ENCODE results near the gene FYN. TPM values are rescaled to one million over a fixed set of nuclear protein-coding genes. Genes with fewer than 3 reads are reported as not detected.
A peak's percentile ranks its signal among the peaks of the same experiment; 100 is the strongest.
"Not testable (repeated sequence)": the region's sequence is repeated elsewhere in the genome, so short reads cannot be mapped to it uniquely, and the experiment has no call there.

The FYN gene
- 100 to 1,000 TPM; 105 to 153 (median 140) TPM for polyA plus RNA-seq (ENCODE audit: insufficient read depth in 1 of 5, insufficient read length in 5 of 5, low replicate concordance in 1 of 5)
- long read RNA-seq, donor 1, transcript FYN-202 (14 exons, 3,628 nt): major isoform, 8 of 48 reads
- long read RNA-seq, donor 1, partial matches to known transcripts: 33 of 48 reads
- long read RNA-seq, donor 1, other reads (novel, unspliced or antisense): 0 of 48 reads
- long read RNA-seq, donor 2, partial matches to known transcripts: 6 of 9 reads
- long read RNA-seq, donor 2, other reads (novel, unspliced or antisense): 0 of 9 reads
- long read RNA-seq, donor 3, transcript FYN-202 (14 exons, 3,628 nt): major isoform, 5 of 13 reads
- long read RNA-seq, donor 3, partial matches to known transcripts: 5 of 13 reads
- long read RNA-seq, donor 3, other reads (novel, unspliced or antisense): 0 of 13 reads
- long read RNA-seq, donor 4, partial matches to known transcripts: 5 of 9 reads
- long read RNA-seq, donor 4, other reads (novel, unspliced or antisense): 0 of 9 reads
- long read RNA-seq, donor 5, transcript FYN-202 (14 exons, 3,628 nt): major isoform, 12 of 25 reads
- long read RNA-seq, donor 5, partial matches to known transcripts: 11 of 25 reads
- long read RNA-seq, donor 5, other reads (novel, unspliced or antisense): 0 of 25 reads
- long read RNA-seq, donor 6, transcript FYN-202 (14 exons, 3,628 nt): major isoform, 8 of 19 reads
- long read RNA-seq, donor 6, partial matches to known transcripts: 10 of 19 reads
- long read RNA-seq, donor 6, other reads (novel, unspliced or antisense): 0 of 19 reads
- long read RNA-seq, donor 7, transcript FYN-202 (14 exons, 3,628 nt): major isoform, 7 of 11 reads
- long read RNA-seq, donor 7, partial matches to known transcripts: 0 of 11 reads
- long read RNA-seq, donor 7, other reads (novel, unspliced or antisense): 0 of 11 reads
- long read RNA-seq, donor 8, partial matches to known transcripts: 0 of 5 reads
- long read RNA-seq, donor 8, other reads (novel, unspliced or antisense): 0 of 5 reads

DNA sequence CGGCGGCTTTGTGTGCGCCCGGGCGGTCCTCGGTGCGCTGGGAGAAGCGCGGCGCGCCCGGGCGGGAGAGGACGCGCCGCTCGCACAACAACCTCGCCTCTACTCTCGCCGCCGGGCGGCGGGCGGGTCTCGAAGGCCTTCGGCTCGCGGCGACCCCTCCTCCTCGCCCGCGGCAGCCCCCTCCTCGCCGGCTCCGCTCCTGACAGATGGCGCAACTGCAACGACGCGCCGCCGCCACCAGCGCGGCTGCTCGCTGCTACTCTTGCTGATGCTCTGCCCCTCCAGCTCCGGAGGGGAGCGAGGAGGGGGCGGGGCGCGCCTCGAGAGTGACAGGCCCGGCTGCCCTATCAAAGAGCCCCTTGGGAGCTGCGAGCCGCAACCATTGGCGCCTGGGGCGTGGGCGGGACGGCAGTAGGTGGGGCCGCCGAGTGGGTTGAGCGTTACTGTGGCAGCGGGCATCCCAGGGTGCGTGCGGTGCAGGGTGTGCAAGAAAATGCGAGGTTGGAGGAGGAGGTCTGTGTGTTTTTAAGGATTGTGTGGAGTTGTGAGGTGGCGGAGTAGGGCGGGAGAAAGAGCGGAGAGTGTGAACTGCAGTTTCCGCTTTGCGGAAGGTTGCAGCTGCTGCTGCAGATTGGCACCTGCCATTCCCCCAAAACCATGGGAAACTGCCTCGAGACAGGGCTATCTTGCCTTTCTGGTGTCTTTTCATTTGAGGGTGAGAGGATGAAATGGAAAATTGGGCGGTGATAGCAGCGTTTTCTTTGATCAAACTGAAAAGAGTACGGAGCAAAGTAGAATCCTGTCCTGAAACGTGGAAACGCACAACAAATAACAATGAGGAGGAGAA is at the start of gene FYN:
Gene FYN (minus strand): TSS at position 275 of the 847 bp plus-strand sequence. CDS start 153,401 bp downstream, outside the sequence.
- DNase-seq: peak; percentile 98

DNA sequence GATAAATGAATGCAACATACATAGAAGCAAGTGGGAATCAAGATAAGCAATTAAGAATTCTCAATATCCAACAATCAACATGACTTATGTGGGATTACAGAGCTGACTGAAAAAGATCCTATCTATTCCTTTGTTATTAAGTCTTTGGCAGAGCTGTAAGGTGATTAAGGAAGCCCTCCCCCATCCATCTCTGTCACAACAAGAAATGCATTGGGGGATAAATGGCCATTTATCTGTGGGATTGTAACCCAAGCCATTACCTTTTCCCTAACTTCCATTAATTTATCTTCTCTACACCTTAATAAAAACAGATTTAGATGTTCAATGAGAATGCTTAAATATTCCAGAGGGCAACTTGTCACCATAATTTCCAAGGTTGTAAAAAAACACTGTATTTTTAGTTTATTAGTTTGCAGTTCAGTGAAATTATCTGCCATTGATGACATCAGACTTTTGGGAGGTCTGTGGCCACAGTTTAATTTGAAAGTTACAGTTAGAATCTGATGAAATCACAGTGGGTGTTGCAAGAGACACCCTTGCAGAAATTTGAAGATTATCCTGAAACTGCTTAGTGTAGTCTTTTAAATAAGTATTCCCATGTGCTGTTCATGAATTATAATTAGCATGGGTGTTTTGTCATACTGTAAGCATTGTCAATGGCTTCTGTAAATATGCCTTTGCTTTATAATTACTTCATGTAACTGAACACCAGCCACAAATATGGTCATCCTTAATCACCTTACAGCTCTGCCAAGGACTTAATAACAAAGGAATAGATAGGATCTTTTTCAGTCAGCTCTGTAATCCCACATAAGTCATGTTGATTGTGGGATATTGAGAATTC is 49.4 kb upstream of the FYN start:
- DNase-seq: no peak

DNA sequence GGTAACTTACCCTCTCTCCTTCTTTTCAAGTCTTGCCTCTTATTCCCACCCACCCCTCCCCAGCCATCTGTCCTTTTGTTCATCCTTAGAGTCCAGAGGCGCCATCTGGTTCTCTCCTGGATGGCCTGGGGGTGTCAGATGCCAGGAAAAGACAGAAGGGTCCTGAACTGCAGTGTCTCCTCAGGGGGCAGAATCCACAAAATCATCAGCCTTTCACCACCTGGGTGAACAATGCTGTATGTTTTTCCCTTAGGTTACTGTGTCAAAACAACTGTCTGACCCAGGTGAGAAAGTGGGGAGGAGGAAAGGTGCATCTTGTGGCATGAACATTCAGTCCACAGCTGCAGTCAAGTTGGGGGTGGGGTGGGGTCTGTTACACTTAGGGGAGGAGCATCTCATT is 47.9 kb upstream of the FYN start:
- no peak for DNase-seq

DNA sequence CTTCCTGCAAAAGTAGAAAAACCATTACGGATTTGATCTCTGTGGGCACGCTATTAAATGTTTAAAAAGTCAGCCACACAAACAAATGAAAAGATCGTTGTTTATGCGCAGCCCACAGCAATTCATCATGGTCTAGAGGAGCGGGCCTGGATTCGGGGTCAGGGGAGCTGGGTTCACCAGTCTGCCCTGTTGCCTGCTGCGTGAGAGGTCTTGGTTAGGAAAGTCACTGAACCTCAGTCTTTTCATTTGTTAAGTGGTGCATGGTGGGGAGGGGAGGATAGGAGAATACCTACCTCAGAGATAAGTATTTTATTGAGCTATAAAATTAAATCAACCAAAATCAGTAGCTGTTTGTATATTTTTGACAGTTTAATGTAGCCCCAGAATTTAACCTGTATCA is 47.3 kb upstream of the FYN start:
- no peak for DNase-seq

DNA sequence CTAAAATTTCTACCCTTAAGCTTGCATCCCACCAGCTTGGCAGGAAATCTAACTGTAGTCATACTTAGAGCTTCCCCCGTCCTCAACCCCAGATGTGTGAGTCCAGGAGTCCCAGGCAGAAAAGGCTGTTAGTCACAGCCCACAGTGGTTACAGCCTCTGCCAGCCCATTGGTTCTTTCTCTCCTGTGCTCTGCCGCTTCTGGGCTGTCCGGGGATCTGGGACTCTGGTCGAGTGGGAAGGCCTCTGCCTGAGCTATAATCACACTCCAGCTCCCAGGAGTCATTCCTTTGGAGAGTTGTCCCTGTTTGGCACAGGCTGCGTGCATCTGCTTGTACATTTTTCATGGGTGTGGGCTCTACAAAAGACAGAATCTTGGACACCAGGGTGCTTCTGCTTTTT is 45.6 kb upstream of the FYN start:
- no peak for DNase-seq

DNA sequence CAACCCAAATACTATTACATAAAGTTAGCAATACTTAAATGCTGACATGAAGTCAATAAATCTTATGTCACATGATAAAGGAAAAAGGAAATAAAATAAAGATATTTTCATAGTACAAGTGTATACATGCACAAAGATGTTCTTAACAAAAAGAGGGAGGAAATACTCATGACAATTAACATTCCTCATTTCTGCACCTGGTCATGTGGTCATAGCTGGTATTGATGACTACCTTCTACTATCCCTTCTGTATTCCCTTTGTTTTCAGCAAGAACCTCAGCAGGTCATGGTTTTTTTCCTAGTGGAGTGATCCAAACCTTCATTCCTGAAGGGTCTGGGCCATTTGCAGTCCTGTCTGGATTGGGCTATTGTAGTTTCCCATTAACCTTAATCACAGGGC is 43.5 kb upstream of the FYN start:
- no peak for DNase-seq

DNA sequence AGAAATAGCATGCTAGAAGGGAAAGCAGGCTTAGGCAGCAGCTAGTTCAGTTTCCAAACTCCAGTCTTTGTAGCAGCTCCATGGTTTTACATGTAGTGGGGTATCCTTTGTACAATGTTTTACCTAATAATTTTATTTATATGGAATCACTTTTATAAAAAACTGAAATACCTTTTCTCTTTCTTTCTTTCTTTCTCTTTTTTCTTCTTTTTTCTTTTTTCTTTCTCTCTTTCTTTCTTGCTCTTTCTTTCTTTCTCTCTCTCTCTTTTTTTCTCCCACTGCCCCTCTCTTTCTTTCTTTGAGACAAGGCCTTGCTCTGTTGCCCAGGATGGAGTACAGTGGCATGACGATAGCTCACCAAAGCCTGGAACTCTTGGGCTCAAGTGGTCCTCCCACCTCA is 41.4 kb upstream of the FYN start:
- DNase-seq: no peak

DNA sequence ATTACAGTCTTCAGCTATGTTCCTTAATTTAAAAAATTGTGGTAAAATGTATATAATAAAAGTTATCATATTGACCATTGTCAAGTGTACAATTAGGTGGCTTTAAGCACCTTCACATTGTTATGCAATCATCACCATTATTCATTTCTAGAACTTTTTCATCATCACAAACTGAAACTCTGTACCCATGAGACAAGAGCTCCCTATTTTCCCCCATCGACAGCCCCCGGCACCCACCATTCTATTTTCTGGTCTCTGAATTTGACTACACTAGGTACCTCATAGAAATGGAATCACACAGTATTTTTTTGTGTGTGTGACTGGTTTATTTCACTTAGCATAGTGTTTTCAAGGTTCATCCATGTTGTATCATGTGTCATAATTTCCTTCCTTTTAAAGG is 39.7 kb upstream of the FYN start:
- DNase-seq: no peak

DNA sequence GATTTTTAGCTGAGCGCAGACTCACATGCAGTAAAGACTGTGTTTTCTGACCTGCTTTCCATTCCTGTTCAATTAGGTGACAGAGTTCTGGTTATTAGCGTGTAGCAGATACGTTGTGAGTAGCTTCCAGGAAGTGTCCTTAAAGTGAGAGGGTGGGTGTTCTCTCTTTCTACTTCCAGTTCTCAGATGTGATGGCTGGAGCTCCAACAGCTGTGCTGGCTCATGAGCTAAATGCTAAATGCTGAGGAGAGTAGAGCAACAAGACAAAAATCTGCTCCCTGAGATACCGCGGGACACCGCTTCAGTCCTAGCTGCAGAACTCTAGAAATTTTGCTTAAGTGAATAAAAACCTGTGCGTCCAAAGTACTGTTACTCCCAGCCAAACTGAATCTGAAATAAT is 38.2 kb upstream of the FYN start:
- DNase-seq: no peak

DNA sequence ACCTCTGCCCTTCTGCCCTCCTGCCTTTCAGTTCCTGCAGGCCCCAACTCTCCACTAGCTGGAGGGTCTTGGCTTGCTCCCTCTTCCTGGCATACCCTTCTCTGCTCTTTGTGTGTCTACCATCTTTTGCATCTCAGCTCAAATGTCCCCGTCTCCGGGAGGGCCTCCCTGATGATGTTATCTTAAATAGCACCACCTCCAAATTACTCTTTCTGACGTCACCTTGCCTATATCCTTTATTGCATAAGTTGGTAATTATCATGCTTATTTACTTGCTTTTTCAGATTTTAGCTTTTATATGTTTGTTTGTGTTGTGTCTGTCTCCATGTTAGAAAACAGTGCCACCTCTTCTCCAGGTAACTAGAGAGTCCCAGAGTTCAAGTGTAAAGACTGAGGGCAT is 36.0 kb upstream of the FYN start:
- DNase-seq: no peak

DNA sequence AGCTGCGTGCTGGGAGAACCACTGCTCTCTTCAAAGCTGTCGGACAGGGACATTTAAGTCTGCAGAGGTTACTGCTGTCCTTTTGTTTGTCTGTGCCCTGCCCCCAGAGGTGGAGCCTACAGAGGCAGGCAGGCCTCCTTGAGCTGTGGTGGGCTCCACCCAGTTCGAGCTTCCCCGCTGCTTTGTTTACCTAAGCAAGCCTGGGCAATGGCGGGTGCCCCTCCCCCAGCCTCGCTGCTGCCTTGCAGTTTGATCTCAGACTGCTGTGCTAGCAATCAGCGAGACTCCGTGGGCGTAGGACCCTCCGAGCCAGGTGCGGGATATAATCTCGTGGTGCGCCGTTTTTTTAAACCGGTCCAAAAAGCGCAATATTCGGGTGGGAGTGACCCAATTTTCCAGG is 35.1 kb upstream of the FYN start:
- not testable (repeated sequence) for DNase-seq

DNA sequence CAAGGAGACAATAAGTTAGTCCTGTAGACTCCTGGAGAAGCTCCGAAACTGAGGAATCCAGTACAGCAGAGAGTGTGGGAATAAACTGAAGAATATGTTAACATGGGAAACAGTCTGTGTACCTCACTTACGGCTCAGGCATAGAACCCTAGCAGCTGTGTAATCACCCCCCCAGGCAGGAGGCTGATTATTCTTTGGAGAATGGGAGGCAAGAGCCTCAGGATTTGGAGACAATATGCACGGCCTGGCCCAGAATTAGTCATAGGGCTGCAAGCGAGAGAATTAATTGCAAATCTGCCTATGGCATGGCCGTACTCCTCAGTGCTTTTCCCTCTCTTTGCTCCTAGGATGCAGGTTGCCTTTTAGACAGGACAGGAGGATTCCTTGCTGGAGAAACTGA is 27.5 kb upstream of the FYN start:
- no peak for DNase-seq

DNA sequence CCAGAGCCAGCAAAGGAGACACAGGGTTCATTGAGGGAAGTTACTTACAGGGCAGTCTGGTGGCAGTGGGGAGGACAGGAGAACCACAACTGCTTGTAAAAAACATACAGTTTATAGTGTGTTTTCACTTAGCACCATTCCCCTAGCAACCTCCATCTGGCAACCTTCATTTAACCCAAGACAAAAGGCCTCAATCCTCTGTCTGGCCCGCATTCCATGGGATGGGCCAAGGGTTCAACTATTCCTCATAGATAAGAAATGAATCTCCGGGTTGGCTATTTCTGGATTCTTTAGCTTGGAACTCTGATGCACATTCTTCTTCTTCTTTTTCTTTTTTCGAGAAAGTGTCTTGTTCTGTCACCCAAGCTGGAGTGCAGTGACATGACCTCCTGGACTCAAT is 26.3 kb upstream of the FYN start:
- no peak for DNase-seq

DNA sequence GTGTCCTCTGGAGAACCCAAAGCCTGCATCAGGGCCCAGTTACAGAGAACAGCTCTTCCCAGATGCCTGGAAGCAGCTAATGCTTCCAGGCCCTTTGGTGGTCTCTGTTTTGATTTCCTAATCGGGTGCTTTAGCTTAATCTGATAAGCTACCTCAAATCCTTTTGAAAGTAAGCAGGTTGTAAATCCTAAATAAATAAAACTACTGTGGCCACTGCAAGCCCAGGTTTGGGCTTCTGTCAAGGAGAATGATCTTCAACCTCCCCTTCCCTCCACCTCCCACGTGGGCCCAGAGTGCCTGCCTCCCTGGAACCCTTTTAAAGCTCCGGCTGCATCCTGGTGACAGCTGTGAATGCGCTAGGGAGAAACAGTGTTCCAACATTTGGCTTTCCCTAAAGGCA is 25.2 kb upstream of the FYN start:
- no peak for DNase-seq

DNA sequence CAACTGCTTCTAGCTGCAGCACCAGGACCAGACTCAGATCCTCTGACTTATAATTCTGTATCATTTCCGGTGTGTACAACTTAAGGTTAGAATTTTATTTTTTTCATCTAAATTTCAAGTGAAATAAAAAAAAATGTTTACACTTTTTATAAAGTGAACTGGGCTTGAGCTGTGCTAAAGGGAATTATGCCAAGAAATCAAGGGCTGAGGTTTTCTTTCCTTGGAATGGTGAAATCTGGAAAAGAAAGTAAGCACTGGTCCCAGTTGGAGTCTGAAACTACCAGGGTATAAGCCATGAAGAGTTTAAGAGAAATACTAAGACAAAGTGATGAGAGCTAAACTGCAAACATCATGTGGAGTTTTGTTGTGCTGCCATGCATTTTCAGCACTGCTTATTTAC is 21.7 kb upstream of the FYN start:
- DNase-seq: no peak

DNA sequence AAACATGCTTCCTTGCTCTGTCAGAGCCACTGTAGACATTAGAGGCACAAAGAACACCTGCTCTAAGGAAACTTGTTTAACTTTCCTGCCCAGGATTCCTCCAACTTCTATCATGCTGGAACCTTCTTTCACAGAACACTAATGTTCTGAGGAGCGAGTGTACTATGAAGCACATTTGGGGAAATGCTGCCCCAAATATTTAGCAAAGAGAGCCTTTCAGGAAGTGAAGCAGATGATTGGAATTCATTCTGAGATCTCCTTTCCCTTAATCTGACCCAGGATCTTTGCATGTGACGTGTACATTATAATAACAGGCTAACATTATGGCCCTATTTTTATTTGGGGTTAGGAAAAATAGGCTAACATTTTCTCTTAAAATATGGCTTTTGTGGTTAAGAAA is 21.0 kb upstream of the FYN start:
- DNase-seq: no peak

DNA sequence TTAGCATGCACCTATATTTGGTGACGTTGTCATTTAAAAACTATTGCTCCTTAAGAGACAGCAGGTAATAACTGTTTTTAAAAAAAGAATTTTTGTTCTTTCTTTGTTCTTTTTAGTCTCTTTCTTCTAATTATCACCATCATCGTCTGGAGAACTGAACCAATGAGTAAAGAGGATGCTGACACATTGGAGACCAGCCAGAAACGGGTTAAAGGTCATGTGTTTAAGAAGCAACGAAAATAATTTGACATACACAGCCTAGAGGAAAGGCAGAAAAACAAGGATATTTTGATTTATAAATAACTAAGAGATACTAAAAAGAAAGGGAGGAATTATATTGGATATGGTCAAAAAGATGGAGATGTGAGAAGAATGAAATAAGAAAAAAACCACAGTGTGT is 19.2 kb upstream of the FYN start:
- no peak for DNase-seq

DNA sequence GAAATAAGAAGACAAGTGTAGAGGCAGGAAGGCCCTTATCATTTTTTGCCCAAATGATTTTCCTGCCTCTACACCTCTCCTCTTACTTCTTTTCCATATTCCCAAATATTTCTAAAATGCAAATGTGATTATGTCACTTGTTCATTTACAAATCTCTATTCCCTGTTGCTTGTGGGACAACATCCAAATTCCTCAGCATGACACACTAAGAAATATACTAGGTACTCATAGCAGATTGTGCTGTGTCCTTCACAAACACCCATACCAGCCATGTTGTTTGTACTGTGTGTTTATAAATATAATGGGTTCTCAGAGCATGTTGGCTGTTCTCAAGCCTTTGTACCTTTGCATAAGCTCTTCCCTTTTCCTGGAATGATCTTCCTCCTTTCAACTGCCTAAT is 17.7 kb upstream of the FYN start:
- no peak for DNase-seq

DNA sequence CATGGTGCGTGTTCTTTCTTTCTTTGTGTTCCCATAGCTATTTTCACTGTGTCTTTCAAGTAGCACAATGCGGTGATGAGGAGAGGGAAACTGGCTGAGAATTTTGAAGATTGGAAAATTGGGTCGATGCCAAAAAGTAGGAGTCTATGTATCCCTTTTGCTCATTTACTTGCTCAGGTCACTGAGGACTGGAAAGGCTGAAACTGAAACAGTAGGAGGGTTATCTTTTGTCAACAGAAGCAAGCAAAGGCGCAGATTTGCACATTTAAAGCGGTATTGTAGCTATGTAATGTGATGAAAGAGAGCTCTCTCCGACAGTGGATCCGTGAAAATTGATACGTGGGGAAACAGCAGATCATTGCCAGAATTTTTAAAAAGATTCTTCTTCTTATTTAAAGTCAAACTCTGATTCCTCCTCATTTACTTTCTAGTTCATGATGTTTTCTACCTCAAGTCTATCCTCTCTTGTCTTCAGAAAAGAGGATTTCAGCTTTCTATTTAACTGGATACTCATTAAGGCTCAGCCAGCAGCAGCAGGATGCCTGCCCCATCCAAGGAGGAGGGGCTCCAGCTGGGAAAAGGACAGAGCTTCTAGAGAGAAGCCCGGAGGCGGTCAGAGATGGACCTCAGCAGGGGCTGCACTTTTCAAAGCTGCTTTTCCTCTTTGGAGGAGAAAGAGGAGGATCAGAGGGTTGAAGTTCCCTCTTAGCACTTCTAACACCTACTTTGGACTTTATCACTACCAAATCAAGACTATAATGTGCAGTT is 15.9 kb upstream of the FYN start:
- peak; percentile 41 to 59 for DNase-seq

DNA sequence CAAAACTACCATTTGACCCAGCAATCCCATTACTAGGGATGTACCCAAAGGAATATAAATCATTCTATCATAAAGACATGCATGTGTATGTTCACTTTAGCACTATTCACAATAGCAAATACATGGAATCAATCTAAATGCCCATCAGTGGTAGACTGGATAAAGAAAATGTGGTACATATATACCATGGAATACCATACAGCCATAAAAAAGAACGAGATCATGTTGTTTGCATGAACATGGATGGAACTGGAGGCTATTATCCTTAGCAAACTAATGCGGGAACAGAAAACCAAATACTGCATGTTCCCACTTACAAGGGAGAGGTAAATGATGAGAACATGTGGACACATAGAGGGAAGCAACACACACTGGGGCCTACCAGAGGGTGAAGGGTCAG is 13.5 kb upstream of the FYN start:
- not testable (repeated sequence) for DNase-seq

Measured in right lung (tissue), 10 donors.